Endothelial cell of umbilical vein (primary cell): ENCODE results near the gene PMEL. TPM values are rescaled to one million over a fixed set of nuclear protein-coding genes. Genes with fewer than 3 reads are reported as not detected.

Source experiments
- BruUV-seq: library from RNA; stranded (reverse); fragments of 400-500 nt; replicated peaks from 2 replicates; lab custom pipeline; 2021; lab: Mats Ljungman, UMichigan
- CTCF ChIA-PET: fragments of 300-600, 350-600 bp; sonication (Branson Sonifier 250); formaldehyde crosslinking; loops from one replicate; lab custom pipeline; 2021; ENCODE audit warnings: antibody characterized with exemption, inconsistent platforms; lab: Charles Lee
- POLR2A ChIA-PET: fragments of 300-600, 350-600 bp; sonication (Branson Sonifier 250); formaldehyde crosslinking; loops from one replicate; lab custom pipeline; 2021; ENCODE audit warnings: antibody characterized with exemption, inconsistent platforms; lab: Charles Lee
- DNase-seq: peaks from one replicate; pipeline ENCODE4 v3.0.0-alpha.2; 2011; ENCODE audit warnings: low read depth, low spot score
- FAIRE-seq: peaks from 2 replicates; lab custom pipeline; 2011; peaks lifted over from hg19 to GRCh38; lab: Jason Lieb, UNC
- H2AFZ ChIP-seq: 2 replicates; pipeline ENCODE4 v1.6.0; 2012; ENCODE audit warnings: low read depth, low read length, control low read depth, inconsistent platforms
- H3K27ac ChIP-seq: 2 replicates; pipeline ENCODE4 v1.5.1; 2011; ENCODE audit warnings: low read depth, mild to moderate bottlenecking, control low read depth, low read length, moderate library complexity; ENCODE audit not compliant: insufficient read depth
- H3K27me3 ChIP-seq, 2 experiments: 2 replicates each; pipeline versions ENCODE4 v1.6.0 to v1.6.1; 2011; ENCODE audit warnings: low read length in 2 of 2, mixed read lengths in 1 of 2; ENCODE audit not compliant: control insufficient read depth in 2 of 2, insufficient read depth in 2 of 2
- H3K36me3 ChIP-seq, 2 experiments: 2 replicates in 1 of 2; 3 replicates in 1 of 2; pipeline ENCODE4 v1.5.1; 2011; ENCODE audit warnings: low read length in 2 of 2, mild to moderate bottlenecking in 1 of 2, moderate library complexity in 1 of 2; ENCODE audit not compliant: control insufficient read depth in 2 of 2, insufficient read depth in 2 of 2; ENCODE audit errors: extremely low read depth in 1 of 2
- H3K4me1 ChIP-seq: 3 replicates; pipeline ENCODE4 v1.5.1; 2011; ENCODE audit warnings: mild to moderate bottlenecking, low read length; ENCODE audit not compliant: control insufficient read depth, insufficient read depth; ENCODE audit errors: extremely low read depth
- H3K4me2 ChIP-seq: 2 replicates; pipeline ENCODE4 v1.6.1; 2011; ENCODE audit warnings: low read length, control low read depth, mixed read lengths; ENCODE audit not compliant: insufficient read depth
- H3K4me3 ChIP-seq, 3 experiments: fragments of 200-600 bp in 1 of 3; sonication (generic), shearing (Covaris generic) in 1 of 3; replicated peaks in 1 of 3; 2 replicates each; pipeline ENCODE4 v1.5.1; 2011 to 2016; ENCODE audit warnings: control low read depth in 3 of 3, low read length in 3 of 3, mild to moderate bottlenecking in 2 of 3, inconsistent platforms in 1 of 3, low read depth in 1 of 3, moderate library complexity in 1 of 3; ENCODE audit not compliant: insufficient read depth in 1 of 3
- H3K79me2 ChIP-seq: 2 replicates; pipeline ENCODE4 v1.6.0; 2012; ENCODE audit warnings: low read length, inconsistent platforms; ENCODE audit not compliant: control insufficient read depth, insufficient read depth
- H3K9ac ChIP-seq: replicated peaks from 2 replicates; pipeline ENCODE3; 2011; ENCODE audit warnings: low read length, control low read depth; ENCODE audit not compliant: insufficient read depth; ENCODE audit errors: extremely low read depth
- H3K9me1 ChIP-seq: replicated peaks from 3 replicates; pipeline ENCODE4 v1.6.0; 2011; ENCODE audit warnings: mild to moderate bottlenecking, low read length; ENCODE audit not compliant: control insufficient read depth, insufficient read depth; ENCODE audit errors: extremely low read depth
- H3K9me3 ChIP-seq: replicated peaks from 2 replicates; pipeline ENCODE4 v1.5.1; 2012; ENCODE audit warnings: low read length, inconsistent platforms; ENCODE audit not compliant: control insufficient read depth, insufficient read depth
- H4K20me1 ChIP-seq: replicated peaks from 2 replicates; pipeline ENCODE3; 2011; ENCODE audit warnings: mild to moderate bottlenecking, low read length; ENCODE audit not compliant: control insufficient read depth, insufficient read depth; ENCODE audit errors: extremely low read depth
- GATA2 ChIP-seq: IDR thresholded peaks from 2 replicates; pipeline ENCODE4 v1.7.0; 2011; ENCODE audit warnings: low read depth, mild to moderate bottlenecking, moderate library complexity, mixed read lengths, low read length; ENCODE audit not compliant: insufficient read length, insufficient read depth
- JUN ChIP-seq: IDR thresholded peaks from 2 replicates; pipeline ENCODE4 v1.6.1; 2011; ENCODE audit warnings: borderline replicate concordance, low read depth; ENCODE audit not compliant: insufficient read length, insufficient read depth
- MYC ChIP-seq: IDR thresholded peaks from one replicate; pipeline ENCODE4 v1.6.1; 2011; ENCODE audit warnings: mild to moderate bottlenecking, low read depth, low read length
- POLR2A ChIP-seq: IDR thresholded peaks from 2 replicates; pipeline ENCODE4 v1.6.1; 2012; ENCODE audit warnings: low read depth, mild to moderate bottlenecking, control low read depth, low read length
- dilution Hi-C: fragments of 300-500 bp; cut with MboI; formaldehyde crosslinking; loops from one replicate; pipeline ENCODE4 v1.15.0; 2019; ENCODE audit warnings: low sequenced_read_pairs; ENCODE audit not compliant: extremely low pct_ligation_motif_present
- intact Hi-C: fragments of 100-400 bp; cut with micrococcal nuclease; formaldehyde crosslinking; loops from one replicate; pipeline ENCODE4 v1.10.0; 2022
- polyA plus RNA-seq, 4 experiments: library from polyadenylated mRNA; depleted of rRNA in 3 of 4; stranded (reverse) in 3 of 4; unstranded in 1 of 4; fragments of >200 nt; gene quantifications; 2 replicates each; pipeline versions ENCODE4 v1.2.1 to v1.2.3, GENCODE V29; 2011 to 2012; ENCODE audit warnings: missing spikeins in 1 of 4
- total RNA-seq: library from RNA; stranded (reverse); gene quantifications from 2 replicates; pipeline ENCODE4 v1.2.3, GENCODE V29; 2021
- TF ChIP-seq, protein P1 (sequence below), 2 donors: IDR thresholded peaks; 1 replicate in 1 of 2; 2 replicates in 1 of 2; pipeline ENCODE4 v1.5.1; 2011; ENCODE audit warnings: low read length in 2 of 2, mild to moderate bottlenecking in 2 of 2, moderate library complexity in 2 of 2, control low read depth in 1 of 2, inconsistent platforms in 1 of 2, low read depth in 1 of 2; ENCODE audit not compliant: insufficient read depth in 1 of 2; ENCODE audit errors: extremely low read depth in 1 of 2

Gene PMEL
- total and polyA plus RNA-seq, 2 donors (not counting 3 experiments of a cell fraction or from before 2014, with no cell fraction given) = 0.51 to 0.99 TPM

DNA sequence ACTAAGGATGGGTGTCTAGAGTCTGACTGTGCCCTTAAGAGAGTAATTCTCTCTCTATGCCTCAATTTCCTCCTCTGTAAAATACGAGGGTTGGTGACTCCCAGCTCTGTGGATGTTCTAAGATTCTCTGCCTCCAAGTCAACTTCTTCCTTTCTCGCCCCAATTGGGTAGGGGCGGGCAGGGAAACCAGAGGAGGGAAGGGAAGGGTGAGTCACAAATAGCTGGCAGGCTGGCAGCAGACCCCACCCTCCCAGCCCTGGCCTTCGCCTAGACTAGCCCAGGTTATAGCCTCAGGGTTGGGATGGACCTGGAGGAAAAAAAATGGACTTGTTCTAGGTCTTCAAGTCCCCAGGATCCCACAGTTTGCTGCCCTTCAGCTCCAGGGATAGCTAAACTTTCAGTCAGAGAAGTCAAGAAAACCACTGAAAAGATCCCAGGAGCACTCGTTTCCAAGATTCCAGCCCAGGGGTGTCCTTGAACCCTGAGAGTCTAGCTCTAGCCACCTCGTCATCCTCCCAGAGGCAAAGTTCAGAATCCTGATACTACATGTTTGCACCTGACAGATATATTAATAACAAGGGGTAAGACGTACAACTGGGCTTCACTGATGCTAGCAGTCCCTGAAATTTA lies 32.6 kb downstream of the PMEL start:
- Histone ChIP-seq H3K9me3 (no peaks in the 10 kb centered on the region), H4K20me1 (no peaks in the 10 kb centered on the region), H3K4me2 (peak overlapping the region; percentile 77), H3K4me3 (peak overlapping the region in 1 of 3 experiments; percentile 70), H3K4me1 (peaks cover 29% of the 10 kb centered on the region), H2AFZ (no peak overlapping the region), H3K9me1 (no peaks in the 10 kb centered on the region), H3K36me3 (peaks cover 0 to 5% of the 10 kb centered on the region in 2 experiments), H3K27me3 (no peaks in the 10 kb centered on the region), H3K27ac (no peak overlapping the region), H3K9ac (no peak overlapping the region), H3K79me2 (no peaks in the 10 kb centered on the region)
- TF ChIP-seq POLR2A (peak; percentile 53), JUN (no peak), MYC (no peak), GATA2 (no peak)
- TF ChIP-seq, protein P1, sequence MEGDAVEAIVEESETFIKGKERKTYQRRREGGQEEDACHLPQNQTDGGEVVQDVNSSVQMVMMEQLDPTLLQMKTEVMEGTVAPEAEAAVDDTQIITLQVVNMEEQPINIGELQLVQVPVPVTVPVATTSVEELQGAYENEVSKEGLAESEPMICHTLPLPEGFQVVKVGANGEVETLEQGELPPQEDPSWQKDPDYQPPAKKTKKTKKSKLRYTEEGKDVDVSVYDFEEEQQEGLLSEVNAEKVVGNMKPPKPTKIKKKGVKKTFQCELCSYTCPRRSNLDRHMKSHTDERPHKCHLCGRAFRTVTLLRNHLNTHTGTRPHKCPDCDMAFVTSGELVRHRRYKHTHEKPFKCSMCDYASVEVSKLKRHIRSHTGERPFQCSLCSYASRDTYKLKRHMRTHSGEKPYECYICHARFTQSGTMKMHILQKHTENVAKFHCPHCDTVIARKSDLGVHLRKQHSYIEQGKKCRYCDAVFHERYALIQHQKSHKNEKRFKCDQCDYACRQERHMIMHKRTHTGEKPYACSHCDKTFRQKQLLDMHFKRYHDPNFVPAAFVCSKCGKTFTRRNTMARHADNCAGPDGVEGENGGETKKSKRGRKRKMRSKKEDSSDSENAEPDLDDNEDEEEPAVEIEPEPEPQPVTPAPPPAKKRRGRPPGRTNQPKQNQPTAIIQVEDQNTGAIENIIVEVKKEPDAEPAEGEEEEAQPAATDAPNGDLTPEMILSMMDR (IDR thresholded peaks at IDR 0.05; ENCODE audit: extremely low read depth in 1 of 2, insufficient read depth in 1 of 2, low read depth in 1 of 2, low read length in 2 of 2) = no peak
- intact Hi-C loops = loop anchor here (2.0 to 5.0 kb wide), 3 partner anchors 40 to 109 kb away; partner anchors contain the start of gene RPS26
- DNase-seq (peak; percentile 60), FAIRE-seq (peak; percentile 96)
- dilution Hi-C loops = no loop called here
- BruUV-seq = no TSS peak
- CTCF ChIA-PET = interaction anchor here (0.7 to 2.6 kb wide), 14 partner anchors 9 to 277 kb away, joined by 3 to 17 read pairs (median 4); partner anchors contain the start of genes DNAJC14 and RAB5B
- POLR2A ChIA-PET = interaction anchor here (0.9 kb wide), 1 partner anchor 104 kb away, joined by 8 read pairs; the partner anchor contains the start of gene DNAJC14
